ENCODE data around the gene NDUFA8.

GRCh38 chr9:122133263-122133983, 26.2 kb downstream of the NDUFA8 start:
- no peak for TF ChIP-seq POLR2A (IDR thresholded peaks at IDR 0.05)
- no peak for TF ChIP-seq CTCF (IDR thresholded peaks at IDR 0.05)
- peak in 1 of 2 donors; percentile 42 for TF ChIP-seq POLR2AphosphoS5 (IDR thresholded peaks at IDR 0.05; ENCODE audit: insufficient read depth in 1 of 2, low read depth in 1 of 2)

All from vagina (tissue), 2 donors.